Activated B cell treated with CpG ODN at 0.5 μM for 24 hours (primary cell): Measurements from ENCODE around the gene SPAG17. TPM values are rescaled to one million over a fixed set of nuclear protein-coding genes. Genes with fewer than 3 reads are reported as not detected.

Experiments
- ATAC-seq: fragments of 200-7000 bp; cut with Tn5 transposase; one replicate; pipeline ENCODE4 v1.10.0; 2021; ENCODE audit warnings: low read depth, mild to moderate bottlenecking, moderate library complexity
- CTCF ChIA-PET: fragments of 350-600 bp; sonication (Branson Sonifier 250); formaldehyde crosslinking; loops from one replicate; lab custom pipeline; 2021; ENCODE audit warnings: antibody characterized with exemption; lab: Charles Lee
- POLR2A ChIA-PET: fragments of 350-600 bp; sonication (Branson Sonifier 250); formaldehyde crosslinking; loops from one replicate; lab custom pipeline; 2021; ENCODE audit warnings: antibody characterized with exemption; lab: Charles Lee
- DNase-seq: peaks from one replicate; pipeline ENCODE4 v3.0.0; 2022
- H3K27ac Mint-ChIP-seq: one replicate; pipeline ENCODE4 v1.8.0; 2020; ENCODE audit warnings: mixed read lengths
- H3K27me3 Mint-ChIP-seq: one replicate; pipeline ENCODE4 v1.8.0; 2021; ENCODE audit warnings: mixed read lengths
- H3K36me3 Mint-ChIP-seq: one replicate; pipeline ENCODE4 v1.8.0; 2021; ENCODE audit warnings: low read depth, mixed read lengths
- H3K4me1 Mint-ChIP-seq: one replicate; pipeline ENCODE4 v1.8.0; 2021; ENCODE audit warnings: mixed read lengths
- H3K4me3 Mint-ChIP-seq: one replicate; pipeline ENCODE4 v1.8.0; 2020; ENCODE audit warnings: mild to moderate bottlenecking, mixed read lengths
- H3K9me3 Mint-ChIP-seq: one replicate; pipeline ENCODE4 v1.8.0; 2020; ENCODE audit warnings: mixed read lengths
- intact Hi-C: fragments of 100-400 bp; cut with micrococcal nuclease; formaldehyde crosslinking; loops from one replicate; pipeline ENCODE4 v1.15.1; 2024
- total RNA-seq: library from RNA; stranded (reverse); gene quantifications from 2 replicates; pipeline ENCODE4 v1.2.3, GENCODE V29; 2022
- TF ChIP-seq, protein P1 (sequence below): fragments of 200-600 bp; IDR thresholded peaks from one replicate; pipeline ENCODE4 v1.8.0; 2022; ENCODE audit warnings: antibody characterized with exemption, mild to moderate bottlenecking

Gene SPAG17
- total RNA-seq, 1 donor from 2014 or later, result not detected

DNA sequence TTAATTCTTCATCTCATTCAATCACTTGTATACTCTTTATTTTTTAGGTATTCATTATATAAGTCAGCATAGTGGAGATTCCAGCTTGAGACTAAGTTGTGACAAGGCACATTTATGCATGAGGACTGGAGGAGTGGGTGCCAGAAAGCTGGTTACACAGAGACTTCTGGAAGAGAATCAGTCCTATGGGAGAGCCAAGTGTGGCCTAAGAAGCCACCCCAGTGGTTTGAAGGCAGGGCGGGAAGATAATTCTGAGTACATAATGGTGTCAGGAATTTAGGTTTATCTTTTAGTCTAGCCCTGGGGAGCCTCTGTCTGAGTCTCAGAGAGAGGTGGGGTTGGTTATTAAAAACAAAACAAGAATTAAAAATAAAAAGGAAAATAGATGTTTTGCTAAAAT, 83.0 kb downstream of the SPAG17 start:
- no peak overlapping the region for H3K4me3 Mint-ChIP-seq
- no peaks in the 10 kb centered on the region for H3K36me3 Mint-ChIP-seq
- ATAC-seq, result no peak
- TF ChIP-seq, protein P1, sequence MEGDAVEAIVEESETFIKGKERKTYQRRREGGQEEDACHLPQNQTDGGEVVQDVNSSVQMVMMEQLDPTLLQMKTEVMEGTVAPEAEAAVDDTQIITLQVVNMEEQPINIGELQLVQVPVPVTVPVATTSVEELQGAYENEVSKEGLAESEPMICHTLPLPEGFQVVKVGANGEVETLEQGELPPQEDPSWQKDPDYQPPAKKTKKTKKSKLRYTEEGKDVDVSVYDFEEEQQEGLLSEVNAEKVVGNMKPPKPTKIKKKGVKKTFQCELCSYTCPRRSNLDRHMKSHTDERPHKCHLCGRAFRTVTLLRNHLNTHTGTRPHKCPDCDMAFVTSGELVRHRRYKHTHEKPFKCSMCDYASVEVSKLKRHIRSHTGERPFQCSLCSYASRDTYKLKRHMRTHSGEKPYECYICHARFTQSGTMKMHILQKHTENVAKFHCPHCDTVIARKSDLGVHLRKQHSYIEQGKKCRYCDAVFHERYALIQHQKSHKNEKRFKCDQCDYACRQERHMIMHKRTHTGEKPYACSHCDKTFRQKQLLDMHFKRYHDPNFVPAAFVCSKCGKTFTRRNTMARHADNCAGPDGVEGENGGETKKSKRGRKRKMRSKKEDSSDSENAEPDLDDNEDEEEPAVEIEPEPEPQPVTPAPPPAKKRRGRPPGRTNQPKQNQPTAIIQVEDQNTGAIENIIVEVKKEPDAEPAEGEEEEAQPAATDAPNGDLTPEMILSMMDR, result no peak
- no peak overlapping the region for H3K27ac Mint-ChIP-seq
- intact Hi-C loops, result no loop called here
- no peak for DNase-seq
- H3K4me1 Mint-ChIP-seq, result no peaks in the 10 kb centered on the region
- no peaks in the 10 kb centered on the region for H3K27me3 Mint-ChIP-seq
- ChIA-PET CTCF (no interaction called here), POLR2A (no interaction called here)
- no peaks in the 10 kb centered on the region for H3K9me3 Mint-ChIP-seq

DNA sequence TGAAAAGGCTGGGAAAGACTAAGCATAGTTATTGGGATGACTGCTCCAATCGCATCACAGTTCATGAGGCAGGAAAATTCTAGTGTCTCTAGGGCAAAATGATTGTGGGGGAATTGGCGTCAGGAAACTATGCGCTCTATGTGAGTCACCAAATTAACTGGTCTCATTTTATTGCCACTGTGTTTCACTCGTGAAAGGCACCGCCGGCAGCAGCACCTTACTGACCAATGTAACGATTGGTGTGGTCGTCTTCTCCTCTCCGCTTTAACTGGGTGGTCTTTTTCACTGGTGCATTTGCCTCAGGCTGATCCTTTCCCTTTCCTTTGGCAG, 83.5 kb downstream of the SPAG17 start:
- H3K27me3 Mint-ChIP-seq, result no peaks in the 10 kb centered on the region
- ChIA-PET CTCF (no interaction called here), POLR2A (no interaction called here)
- H3K4me1 Mint-ChIP-seq, result no peaks in the 10 kb centered on the region
- H3K27ac Mint-ChIP-seq, result no peak overlapping the region
- DNase-seq (no peak), ATAC-seq (no peak)
- H3K4me3 Mint-ChIP-seq, result no peak overlapping the region
- TF ChIP-seq, protein P1, result no peak
- intact Hi-C loops, result no loop called here
- no peaks in the 10 kb centered on the region for H3K36me3 Mint-ChIP-seq
- H3K9me3 Mint-ChIP-seq, result no peaks in the 10 kb centered on the region

DNA sequence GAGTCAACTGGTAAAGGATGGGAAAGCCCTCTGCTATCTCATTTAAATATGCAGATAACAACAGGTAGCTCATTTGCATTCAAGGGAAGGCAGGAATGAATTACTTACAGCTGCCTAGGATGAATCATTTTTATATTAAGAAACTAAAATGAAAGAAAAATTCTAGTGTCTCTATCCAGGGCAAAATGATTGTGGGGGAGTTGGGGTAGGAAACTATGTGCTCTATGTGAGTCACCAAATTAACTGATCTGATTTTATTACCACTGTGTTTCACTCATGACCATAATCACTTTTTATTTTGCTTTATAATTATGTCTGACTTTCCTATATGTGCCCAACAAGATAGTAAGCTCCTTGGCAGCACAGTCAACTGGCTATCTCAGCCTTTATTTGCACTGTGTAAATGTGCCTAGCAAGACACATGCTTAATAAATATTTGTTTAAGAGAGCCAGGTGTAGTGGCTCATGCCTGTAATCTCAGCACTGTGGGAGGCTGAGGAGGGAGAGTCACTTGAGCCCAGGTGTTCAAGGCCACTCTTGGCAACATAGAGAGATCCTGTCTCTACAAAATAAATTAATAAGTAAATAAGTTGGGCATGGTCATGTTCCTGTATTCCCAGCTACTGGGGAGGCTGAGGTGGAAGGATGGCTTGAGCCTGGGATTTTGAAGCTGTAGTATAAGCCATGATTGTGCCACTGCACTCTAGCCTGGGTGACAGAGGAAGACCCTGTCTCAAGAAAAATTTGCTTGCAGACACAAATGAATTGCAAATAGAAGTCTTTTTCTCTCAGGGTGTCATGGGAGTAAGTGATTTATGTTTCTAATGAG, 84.1 kb downstream of the SPAG17 start:
- no peak for DNase-seq
- CTCF ChIA-PET, result no interaction called here
- no peaks in the 10 kb centered on the region for H3K27me3 Mint-ChIP-seq
- no peak overlapping the region for H3K27ac Mint-ChIP-seq
- no peaks in the 10 kb centered on the region for H3K4me1 Mint-ChIP-seq
- intact Hi-C loops, result no loop called here
- H3K36me3 Mint-ChIP-seq, result no peaks in the 10 kb centered on the region
- H3K4me3 Mint-ChIP-seq, result no peak overlapping the region
- TF ChIP-seq, protein P1, result no peak
- ATAC-seq, result no peak
- no peaks in the 10 kb centered on the region for H3K9me3 Mint-ChIP-seq
- POLR2A ChIA-PET, result no interaction called here

DNA sequence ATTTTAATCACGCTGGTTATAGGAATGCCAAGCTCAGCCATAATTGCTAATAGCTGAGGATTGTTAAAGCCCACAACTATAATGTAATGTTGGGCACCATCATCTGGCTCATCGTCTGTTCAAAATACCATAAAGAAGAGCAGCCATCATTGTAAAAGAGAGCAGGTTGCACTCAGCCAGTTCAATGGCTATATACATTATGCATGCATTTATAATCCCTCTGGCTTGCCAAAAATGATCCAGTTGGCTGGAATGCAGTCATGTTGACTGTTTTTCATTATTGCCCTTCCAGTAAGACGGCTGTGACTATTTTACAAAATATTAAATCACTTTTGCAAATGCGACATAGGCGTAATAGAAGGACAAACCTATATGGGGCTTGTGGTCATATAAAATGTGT, 85.3 kb downstream of the SPAG17 start:
- no peak for DNase-seq
- H3K27me3 Mint-ChIP-seq, result peaks cover under 1% of the 10 kb centered on the region
- no peak overlapping the region for H3K4me3 Mint-ChIP-seq
- no peaks in the 10 kb centered on the region for H3K4me1 Mint-ChIP-seq
- ChIA-PET CTCF (no interaction called here), POLR2A (no interaction called here)
- intact Hi-C loops, result no loop called here
- no peaks in the 10 kb centered on the region for H3K9me3 Mint-ChIP-seq
- TF ChIP-seq, protein P1, result no peak
- H3K27ac Mint-ChIP-seq, result no peak overlapping the region
- no peak for ATAC-seq
- no peaks in the 10 kb centered on the region for H3K36me3 Mint-ChIP-seq

DNA sequence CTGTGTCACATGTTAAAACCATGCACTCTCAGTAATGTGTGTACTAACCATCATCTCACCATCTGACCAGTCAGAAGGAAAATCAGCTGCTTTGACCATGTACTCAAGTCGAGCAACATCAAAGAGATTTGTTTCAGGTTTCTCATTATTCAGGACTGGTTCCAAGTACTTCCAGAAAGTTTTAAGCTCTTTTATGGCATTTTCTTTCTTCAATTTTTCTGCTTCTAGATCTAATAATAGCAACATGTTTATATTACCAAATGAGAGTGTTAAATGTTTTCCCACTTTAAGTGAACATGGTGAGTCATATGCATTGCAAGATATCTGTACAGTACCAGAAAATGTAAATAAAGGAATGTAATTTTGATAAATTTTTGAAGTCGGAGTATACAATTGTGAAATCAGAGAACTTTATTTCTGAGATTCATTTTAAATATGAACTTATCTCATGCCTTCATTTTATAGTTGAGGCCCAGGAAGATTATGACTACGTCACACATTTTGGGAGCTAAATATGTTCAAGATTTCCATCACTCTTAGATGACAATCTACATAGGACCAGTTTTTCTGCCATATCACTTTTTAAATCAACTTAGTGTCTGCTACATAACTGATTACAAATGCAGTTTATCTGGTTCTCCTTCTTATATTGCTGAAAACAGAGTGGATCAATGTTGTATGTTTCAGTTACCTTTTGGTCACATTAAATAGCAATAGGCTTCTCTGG, 87.2 kb downstream of the SPAG17 start:
- no peaks in the 10 kb centered on the region for H3K4me1 Mint-ChIP-seq
- H3K27ac Mint-ChIP-seq, result no peak overlapping the region
- no peaks in the 10 kb centered on the region for H3K9me3 Mint-ChIP-seq
- DNase-seq (no peak), ATAC-seq (no peak)
- no peaks in the 10 kb centered on the region for H3K36me3 Mint-ChIP-seq
- ChIA-PET CTCF (no interaction called here), POLR2A (no interaction called here)
- TF ChIP-seq, protein P1, result no peak
- peaks cover 2% of the 10 kb centered on the region for H3K27me3 Mint-ChIP-seq
- H3K4me3 Mint-ChIP-seq, result no peak overlapping the region
- intact Hi-C loops, result no loop called here
